EH (cell line): Measurements from ENCODE around the gene EIF4E1B.
A peak's percentile ranks its signal among the peaks of the same experiment; 100 is the strongest.
"Not testable (repeated sequence)": the region's sequence is repeated elsewhere in the genome, so short reads cannot be mapped to it uniquely, and the experiment has no call there.

Experiments
- DNase-seq: peaks from one replicate; pipeline ENCODE4 v3.0.0-alpha.2; 2015; ENCODE audit warnings: low read depth

The EIF4E1B gene

DNA sequence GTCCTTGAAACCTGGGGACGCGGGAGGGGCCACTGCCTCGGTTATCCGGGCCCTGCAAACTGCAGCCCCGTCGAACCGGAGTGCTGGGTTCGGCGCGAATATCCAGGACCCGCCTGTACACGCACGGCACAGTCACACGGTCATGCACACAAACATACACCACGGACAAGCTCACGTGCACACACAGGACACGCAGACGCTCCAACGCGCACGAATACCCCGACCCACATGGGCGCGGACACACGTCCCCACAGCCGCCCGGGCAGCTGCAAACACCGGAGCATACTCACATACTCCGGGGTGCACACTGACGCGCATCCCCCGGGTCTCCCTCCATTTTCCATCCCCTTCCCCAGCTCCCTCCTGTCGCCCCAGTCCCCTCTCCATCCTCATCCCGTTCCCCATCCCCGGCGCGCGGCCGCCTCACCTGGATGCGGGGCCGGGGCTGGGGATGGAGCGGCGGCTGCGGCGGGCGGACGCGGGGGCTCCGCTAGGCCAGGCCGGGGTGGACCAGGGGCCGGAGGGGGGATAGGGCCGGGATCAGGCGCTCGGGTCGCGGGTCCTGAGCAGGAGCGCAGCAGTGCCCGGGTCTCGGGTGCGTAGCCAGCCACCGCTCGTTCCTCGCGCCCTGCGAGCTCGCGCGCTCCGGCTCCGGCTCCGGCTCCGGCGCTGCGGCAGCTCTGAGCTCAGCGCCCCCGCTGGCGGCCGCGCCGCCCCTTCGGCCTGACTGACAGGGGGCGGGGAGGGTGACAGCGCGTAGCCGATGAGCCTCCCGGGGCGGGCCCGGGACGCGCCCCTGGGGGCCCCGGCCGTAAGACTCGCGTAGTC, at the start of gene EIF4E1B, which contains the start of gene SNCB:
Gene EIF4E1B, plus strand, starts transcription at position 823 of the 828 bp plus-strand sequence. CDS start 12,113 bp downstream, outside the sequence.
Gene SNCB, minus strand, starts transcription at position 682 of the 828 bp plus-strand sequence. CDS start 880 bp downstream, outside the sequence.
- peak; percentile 47 for DNase-seq

- DNase-seq = no peak
These were observed 49.1 kb upstream of the EIF4E1B start for GRCh38 chr5:176581361-176581760.

GRCh38 chr5:176583076-176583475, 47.4 kb upstream of the EIF4E1B start:
- DNase-seq = no peak

- DNase-seq = no peak
These were observed 43.1 kb upstream of the EIF4E1B start for GRCh38 chr5:176587398-176587797.

GRCh38 chr5:176588297-176588696, 42.2 kb upstream of the EIF4E1B start:
- no peak for DNase-seq

DNA sequence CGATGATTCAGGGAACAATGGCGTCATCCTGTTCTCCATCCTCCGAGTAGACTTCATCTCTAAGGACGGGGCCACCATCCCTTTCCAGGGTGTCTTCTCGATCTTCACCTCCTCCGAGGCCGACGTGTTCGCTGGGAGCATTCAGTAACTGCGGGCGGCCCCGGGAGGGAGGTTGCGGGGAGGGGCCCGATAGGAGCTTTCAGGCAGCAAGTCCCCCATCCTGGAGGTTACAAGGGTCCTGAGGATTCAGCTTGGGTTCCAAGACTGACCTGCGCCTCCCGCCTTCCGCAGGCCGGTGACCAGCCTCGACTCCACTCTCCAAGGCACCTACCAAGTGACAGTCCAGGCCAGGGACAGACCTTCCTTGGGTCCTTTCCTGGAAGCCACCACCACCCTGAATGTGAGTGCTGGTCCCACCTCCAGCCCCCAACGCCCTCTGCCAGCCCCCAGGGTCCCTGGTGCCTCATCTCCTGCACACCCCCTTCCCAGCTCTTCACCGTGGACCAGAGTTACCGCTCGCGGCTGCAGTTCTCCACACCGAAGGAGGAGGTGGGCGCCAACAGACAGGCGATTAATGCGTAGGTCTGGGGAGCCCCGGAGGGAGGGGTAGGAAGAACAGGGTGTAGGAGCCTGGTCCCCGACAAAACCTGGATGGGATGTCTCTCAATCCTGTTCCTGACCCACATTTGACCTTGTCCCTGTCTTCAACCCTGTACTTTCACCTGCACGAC, 41.3 kb upstream of the EIF4E1B start:
- no peak for DNase-seq

DNA sequence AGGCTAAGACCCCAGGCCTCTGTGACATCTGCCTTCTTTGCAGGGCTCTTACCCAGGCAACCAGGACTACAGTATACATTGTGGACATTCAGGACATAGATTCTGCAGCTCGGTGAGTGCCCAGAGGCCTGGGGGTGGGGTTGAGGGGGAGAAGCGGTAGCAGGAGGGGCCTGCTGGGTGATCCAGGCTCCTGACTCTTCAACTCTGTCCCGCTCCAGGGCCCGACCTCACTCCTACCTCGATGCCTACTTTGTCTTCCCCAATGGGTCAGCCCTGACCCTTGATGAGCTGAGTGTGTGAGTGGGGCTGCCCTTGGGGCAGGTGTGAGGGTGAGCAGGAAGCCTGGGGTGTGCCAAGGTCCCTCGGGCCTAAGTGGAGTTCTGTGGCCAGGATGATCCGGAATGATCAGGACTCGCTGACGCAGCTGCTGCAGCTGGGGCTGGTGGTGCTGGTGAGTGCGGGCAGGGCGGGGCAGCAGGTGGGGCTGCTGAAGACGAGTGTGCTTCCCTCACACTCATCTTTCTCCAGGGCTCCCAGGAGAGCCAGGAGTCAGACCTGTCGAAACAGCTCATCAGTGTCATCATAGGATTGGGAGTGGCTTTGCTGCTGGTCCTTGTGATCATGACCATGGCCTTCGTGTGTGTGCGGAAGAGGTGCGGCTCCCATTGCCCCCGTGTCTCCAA, 40.3 kb upstream of the EIF4E1B start:
- no peak for DNase-seq

GRCh38 chr5:176591667-176592066, 38.8 kb upstream of the EIF4E1B start:
- DNase-seq = not testable (repeated sequence)

DNA sequence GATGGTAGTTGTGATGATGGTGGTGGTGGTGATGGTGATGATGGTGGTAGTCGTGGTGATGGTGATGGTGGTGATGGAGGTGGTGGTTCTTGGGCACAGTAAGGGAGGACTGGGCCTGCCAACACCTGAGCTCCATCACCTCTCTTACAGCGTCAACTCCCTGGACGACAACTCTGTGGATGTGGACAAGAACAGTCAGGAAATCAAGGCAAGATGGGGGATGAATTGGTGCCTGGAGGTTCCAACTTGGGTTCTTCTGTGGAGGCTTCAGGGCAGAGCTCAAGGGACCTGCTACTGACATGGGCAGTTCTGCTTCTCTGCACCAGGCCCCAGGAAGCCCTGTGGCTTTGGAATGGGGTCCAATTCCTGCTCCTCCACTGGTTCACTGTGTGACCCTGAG, 37.9 kb upstream of the EIF4E1B start:
- no peak for DNase-seq

DNA sequence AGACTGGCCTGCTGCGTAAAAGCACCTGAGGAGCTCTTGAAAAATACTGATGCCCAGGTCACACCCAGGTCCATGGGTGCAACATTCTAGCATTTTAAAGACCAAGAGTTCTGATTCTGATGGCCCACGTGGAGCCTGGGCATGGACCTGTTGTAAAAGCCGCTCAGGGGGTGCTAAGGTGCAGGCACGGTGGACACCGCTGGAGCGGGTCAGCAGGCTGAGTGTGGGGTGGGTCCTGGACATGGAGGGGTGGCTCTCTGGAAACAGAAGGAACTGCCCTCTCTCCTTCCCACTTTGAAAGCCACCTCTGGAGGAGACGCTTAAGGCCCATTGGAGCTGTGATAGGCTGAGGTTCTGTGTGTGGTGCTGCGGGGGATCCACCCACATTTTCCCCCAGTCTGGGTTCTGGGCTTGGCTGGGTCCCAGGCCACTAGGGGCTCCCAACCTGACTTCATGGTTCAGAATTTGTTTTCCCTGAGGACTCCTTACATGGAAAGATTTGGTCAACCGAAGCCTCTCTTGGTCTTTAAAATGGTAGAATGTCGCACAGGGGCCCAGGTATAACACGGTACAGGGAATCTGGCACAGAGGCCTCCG, 37.1 kb upstream of the EIF4E1B start:
- no peak for DNase-seq

DNA sequence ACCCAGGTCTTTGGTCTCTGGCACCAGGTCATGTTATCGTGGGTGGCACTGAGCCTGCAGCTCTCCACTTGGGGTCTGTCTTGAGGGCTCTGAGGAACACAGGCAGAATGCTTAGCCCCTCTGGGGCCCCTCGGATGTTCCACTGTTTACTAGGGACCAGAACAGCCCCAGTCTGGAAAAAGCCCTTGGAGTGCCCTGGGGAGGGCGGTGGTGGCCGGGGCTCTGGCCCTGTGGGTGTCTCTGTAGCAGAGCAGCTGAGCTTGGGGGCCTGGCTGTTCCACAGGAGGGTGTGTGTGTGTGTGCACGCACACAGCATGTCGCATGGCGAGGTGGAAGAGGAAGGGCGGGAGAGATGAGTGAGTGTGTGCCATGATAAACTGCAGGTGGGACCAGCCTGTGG, 35.9 kb upstream of the EIF4E1B start:
- no peak for DNase-seq

- no peak for DNase-seq
These were observed 35.0 kb upstream of the EIF4E1B start for GRCh38 chr5:176595386-176595943.

GRCh38 chr5:176596069-176596644, 34.3 kb upstream of the EIF4E1B start:
- DNase-seq = no peak

DNA sequence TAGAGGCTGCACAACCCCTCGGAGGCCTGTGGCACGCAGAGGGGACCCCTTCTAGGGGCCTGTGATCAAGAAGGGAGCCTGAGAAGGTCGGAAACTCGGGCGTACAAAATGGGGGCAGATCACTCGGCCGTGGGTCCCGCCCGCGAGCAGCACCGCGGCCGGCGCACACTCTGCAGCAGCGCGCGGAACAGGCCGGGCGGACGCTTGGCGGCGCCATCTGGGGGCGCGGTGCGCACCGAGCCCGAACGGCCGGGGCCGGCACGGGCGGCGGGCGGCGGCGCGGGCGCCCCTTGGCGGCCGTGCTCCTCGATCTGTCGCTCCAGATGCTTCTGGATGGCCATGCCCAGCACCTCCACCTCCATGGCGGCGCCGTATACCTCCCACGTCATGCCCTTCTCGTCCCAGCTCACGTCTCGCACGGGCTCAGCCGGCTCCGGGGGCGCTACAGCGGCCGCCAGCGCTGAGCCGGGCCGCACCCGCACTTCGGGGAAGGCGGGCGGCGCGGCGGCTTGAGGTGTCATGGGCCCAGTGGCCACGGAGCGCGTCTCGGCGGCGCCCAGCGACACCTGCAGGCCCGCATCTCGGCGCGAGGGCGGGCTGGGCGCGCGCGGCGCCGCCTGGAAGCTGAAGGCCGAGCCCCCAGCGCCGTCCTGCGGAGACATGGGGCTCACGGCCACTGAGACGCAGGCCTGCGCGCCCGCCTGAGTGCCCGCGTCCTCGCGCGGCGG, 33.6 kb upstream of the EIF4E1B start:
- no peak for DNase-seq

DNA sequence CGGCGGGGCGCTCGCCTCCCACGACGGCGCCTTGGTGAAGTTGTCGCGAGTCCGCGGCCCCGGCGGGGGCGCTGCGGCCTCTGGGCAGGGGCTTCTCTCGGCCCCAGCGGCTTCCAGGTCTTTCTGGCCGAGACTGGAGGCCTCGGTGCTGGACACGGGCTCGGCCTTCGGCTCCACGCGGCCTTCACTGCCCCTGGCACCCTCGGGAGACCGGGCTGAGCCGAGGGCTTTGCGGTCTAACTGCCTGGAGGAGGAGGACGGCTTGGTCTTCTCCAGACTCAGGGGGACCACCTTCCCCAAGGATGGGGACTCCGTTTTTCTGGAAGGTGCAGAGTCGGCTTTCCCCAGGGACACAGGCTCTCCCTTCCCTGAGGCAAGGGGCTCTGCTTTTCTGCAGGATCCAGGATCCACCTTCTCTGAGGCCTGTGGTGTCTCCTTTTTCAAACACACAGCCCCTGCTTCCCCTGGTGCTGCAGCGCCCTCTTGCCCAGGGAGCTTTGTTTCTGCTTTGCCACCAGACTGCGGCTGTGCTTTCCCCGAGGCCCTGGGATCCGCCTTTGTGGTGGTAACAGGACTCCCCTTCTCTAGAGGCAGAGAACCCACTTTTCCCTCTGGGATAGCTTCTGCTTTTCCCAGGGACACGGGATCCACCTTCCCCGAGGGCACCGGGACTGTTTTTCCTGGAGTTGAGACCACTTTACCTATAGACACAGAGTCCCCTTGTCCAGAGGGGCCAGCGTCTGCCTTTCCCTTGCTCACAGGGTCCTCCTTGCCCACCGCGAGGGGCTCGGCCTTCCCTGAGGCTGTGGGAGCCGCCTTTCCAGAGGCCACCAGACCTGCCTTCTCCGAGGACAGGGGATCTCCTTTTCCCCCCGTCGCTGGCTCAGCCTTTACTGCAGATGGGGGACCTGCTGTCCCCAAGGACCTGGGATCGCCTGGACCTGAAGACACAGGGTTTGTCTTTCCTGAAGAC, 32.8 kb upstream of the EIF4E1B start:
- DNase-seq = no peak

GRCh38 chr5:176599749-176600430, 30.6 kb upstream of the EIF4E1B start:
- DNase-seq = not testable (repeated sequence)

DNA sequence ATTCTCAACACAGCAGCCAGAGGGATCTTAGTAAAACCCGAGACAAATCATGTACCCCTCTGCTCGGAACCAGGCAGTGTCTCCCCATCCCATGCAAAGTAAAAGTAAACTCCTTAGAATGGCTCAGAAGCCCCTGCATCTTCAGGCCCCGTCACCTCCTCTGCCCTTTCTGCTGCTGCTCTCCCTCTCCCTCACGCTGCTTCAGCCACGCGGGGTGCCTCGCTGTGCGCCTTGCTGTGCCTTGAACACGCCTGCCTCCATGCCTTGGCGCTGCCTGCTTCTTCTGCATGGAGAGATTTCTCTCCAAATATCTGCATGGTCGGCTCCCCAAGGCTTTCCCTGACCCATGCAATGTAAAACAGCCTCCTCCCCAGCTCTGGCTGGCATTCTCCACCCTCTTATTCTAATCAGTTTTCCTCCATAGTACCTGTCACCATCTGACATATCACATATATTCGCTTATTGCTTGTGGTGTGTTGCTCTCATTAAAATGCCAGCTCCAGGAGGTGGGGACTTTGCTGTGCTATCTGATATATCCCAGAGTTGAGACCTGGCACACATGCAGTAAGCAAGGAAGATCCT, 28.5 kb upstream of the EIF4E1B start:
- DNase-seq = no peak

DNA sequence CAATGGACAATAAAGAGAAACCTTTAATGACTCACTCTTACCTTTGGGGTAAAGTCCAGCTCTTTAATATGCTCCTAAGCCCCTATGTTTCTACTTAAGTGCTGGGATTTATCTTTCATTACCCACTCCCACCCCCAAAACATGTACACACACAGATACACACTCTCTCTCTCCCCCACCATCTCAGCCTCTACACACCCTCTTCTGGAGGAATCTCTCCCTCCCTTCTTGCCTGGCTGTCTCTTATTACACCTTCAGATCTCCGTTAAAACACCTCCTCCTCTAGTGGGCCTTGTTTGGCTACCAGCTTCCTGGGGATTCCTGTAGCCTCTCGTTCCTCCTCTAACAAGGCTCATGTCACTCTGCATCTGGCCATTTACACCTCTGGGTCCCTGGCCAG, 27.4 kb upstream of the EIF4E1B start:
- DNase-seq = no peak

DNA sequence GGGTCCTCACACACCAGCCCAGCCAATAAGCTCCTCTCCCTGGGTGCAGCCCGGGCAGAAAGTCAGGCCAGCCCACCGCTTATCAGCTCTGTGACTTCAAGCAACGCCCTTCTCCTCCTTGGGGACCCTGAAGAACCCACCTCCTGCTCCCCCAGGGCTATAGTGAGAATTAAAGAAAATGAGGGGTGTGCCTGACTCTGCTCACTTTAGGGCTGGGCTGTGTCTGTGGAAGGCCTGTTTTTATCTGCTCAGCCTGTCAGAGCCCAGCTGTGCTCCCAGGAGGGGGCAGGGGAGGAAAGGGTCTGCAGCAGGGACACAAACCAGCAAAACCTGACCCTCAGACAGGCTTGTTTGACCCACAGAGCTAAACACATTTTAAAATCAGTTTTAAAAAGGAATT, 24.4 kb upstream of the EIF4E1B start:
- no peak for DNase-seq
